Spleen (tissue), 11 donors: ENCODE results near the gene EZH1. TPM values are rescaled to one million over a fixed set of nuclear protein-coding genes. Genes with fewer than 3 reads are reported as not detected.

Experiments used
- DNase-seq: peaks from one replicate; pipeline ENCODE4 v3.0.0-alpha.2; 2020
- H3K27ac ChIP-seq, 8 donors: fragments of 200-600 bp; sonication (generic) in 7 of 8; 1 replicate in 4 of 8; 2 replicates in 4 of 8; pipeline versions ENCODE4 v1.5.0 to v1.8.0; 2016 to 2021; ENCODE audit warnings: inconsistent platforms in 4 of 8, mild to moderate bottlenecking in 4 of 8, moderate library complexity in 1 of 8
- H3K27me3 ChIP-seq, 7 donors: fragments of 200-600 bp; sonication (generic) in 6 of 7; replicated peaks in 1 of 7; 1 replicate in 4 of 7; 2 replicates in 3 of 7; pipeline versions ENCODE4 v1.5.0 to v1.8.0; 2016 to 2021; ENCODE audit warnings: inconsistent platforms in 3 of 7, mild to moderate bottlenecking in 1 of 7
- H3K36me3 ChIP-seq, 6 donors: fragments of 200-600 bp; sonication (generic) in 5 of 6; 1 replicate in 4 of 6; 2 replicates in 2 of 6; pipeline versions ENCODE4 v1.5.0 to v1.8.0; 2016 to 2021; ENCODE audit warnings: inconsistent platforms in 2 of 6
- H3K4me1 ChIP-seq, 6 donors: fragments of 200-600 bp; sonication (generic) in 5 of 6; 1 replicate in 3 of 6; 2 replicates in 3 of 6; pipeline versions ENCODE4 v1.5.0 to v1.8.0; 2016 to 2021; ENCODE audit warnings: inconsistent platforms in 3 of 6
- H3K4me3 ChIP-seq, 8 donors: fragments of 200-600 bp; sonication (generic) in 7 of 8; 1 replicate in 4 of 8; 2 replicates in 4 of 8; pipeline versions ENCODE4 v1.5.0 to v1.8.0; 2016 to 2021; ENCODE audit warnings: inconsistent platforms in 4 of 8, mild to moderate bottlenecking in 4 of 8, moderate library complexity in 2 of 8
- H3K9me3 ChIP-seq, 8 donors: fragments of 200-600 bp; sonication (generic) in 7 of 8; 1 replicate in 4 of 8; 2 replicates in 4 of 8; pipeline versions ENCODE4 v1.5.0 to v1.8.0; 2016 to 2021; ENCODE audit warnings: inconsistent platforms in 4 of 8
- CTCF ChIP-seq, 11 experiments: fragments of 200-600 bp in 7 of 11; fragments of 450-650 bp in 4 of 11; sonication (generic) in 4 of 11; IDR thresholded peaks in 8 of 11; conservative IDR thresholded peaks in 3 of 11; 1 replicate in 7 of 11; 2 replicates in 4 of 11; pipeline versions ENCODE4 v1.4.0 to v1.8.0; 2016 to 2021; ENCODE audit warnings: antibody characterized with exemption in 11 of 11, inconsistent platforms in 4 of 11, mild to moderate bottlenecking in 1 of 11
- POLR2A ChIP-seq, 3 donors: fragments of 450-650 bp; IDR thresholded peaks; one replicate each; pipeline ENCODE4 v1.5.1; 2017; ENCODE audit warnings: antibody characterized with exemption in 3 of 3, mild to moderate bottlenecking in 1 of 3
- POLR2AphosphoS5 ChIP-seq, 3 donors: sonication (generic); formaldehyde crosslinking; IDR thresholded peaks; one replicate each; pipeline ENCODE4 v1.5.1; 2017; ENCODE audit warnings: antibody characterized with exemption in 3 of 3
- WGBS, 5 donors: extraction: QIAGEN DNeasy Blood & Tissue Kit in 3 of 5; methylation state at CpG; one replicate each; pipeline versions ENCODE4 v1.1.5 to v1.1.7; 2013 to 2018; 5-methylcytosine and 5-hydroxymethylcytosine counted together
- intact Hi-C: fragments of 100-400 bp; cut with DNase I; formaldehyde crosslinking; loops from one replicate; pipeline ENCODE4 v1.15.0; 2023; ENCODE audit warnings: low total_unique reads
- polyA plus RNA-seq, 3 donors: library from polyadenylated mRNA; stranded (reverse); fragments of 200-250 nt; gene quantifications; one replicate each; pipeline ENCODE4 v1.2.1, GENCODE V29; 2013
- total RNA-seq, 7 donors: library from RNA; depleted of rRNA in 3 of 7; stranded (reverse); fragments of >200 nt in 3 of 7; fragmentation: NEBNext Ultra II Directional in 4 of 7; extraction: Animal tissue kit (Norgen Biotek cat#: 25700) in 4 of 7; gene quantifications; one replicate each; pipeline versions ENCODE4 v1.1.0 to v1.2.1, GENCODE V29; 2016 to 2021
- donor health status: healthy with polysubstance abuse.
- donor health status: DM: no; HTN: no; CAD: no; lungs with moderate emphysema.
- donor health status: DM: no; HTN: no; CAD: no.
- donor health status: Bipolar disorder and iron deficiency.
- donor health status: healthy.
- donor health status: DM: no; HTN: no; CAD: no.
- donor health status: DM: yes; HTN: yes; CAD: no.

EZH1 gene
- total and polyA plus RNA-seq, 10 donors: 24.1 to 104 (median 68.0) TPM

- no peaks in the 10 kb centered on the region for H3K9me3 ChIP-seq
- no peaks in the 10 kb centered on the region for H3K4me1 ChIP-seq
- no peak overlapping the region for H3K27ac ChIP-seq
- intact Hi-C loops: no loop called here
- H3K36me3 ChIP-seq: peaks cover 0 to 68% (median 12%) of the 10 kb centered on the region in 6 donors
- no peak overlapping the region for H3K4me3 ChIP-seq
- no peak for DNase-seq
- WGBS, 5 donors: 90 to 97% (median 92%) methylated on average over 12 of the region's 12 CpGs
- TF ChIP-seq CTCF (IDR thresholded peaks at IDR 0.05 in 8 of 11, conservative IDR thresholded peaks at IDR 0.05 in 3 of 11): no peak
- TF ChIP-seq POLR2AphosphoS5 (IDR thresholded peaks at IDR 0.05): peak in 1 of 3 donors; percentile 30
- H3K27me3 ChIP-seq: peaks cover 0 to 11% (median 0%) of the 10 kb centered on the region in 7 donors
These were observed 53.8 kb downstream of the EZH1 start for GRCh38 chr17:42691021-42691545.

- H3K4me1 ChIP-seq: no peaks in the 10 kb centered on the region
- H3K27ac ChIP-seq: no peak overlapping the region
- no peaks in the 10 kb centered on the region for H3K9me3 ChIP-seq
- TF ChIP-seq POLR2A (IDR thresholded peaks at IDR 0.05): no peak
- TF ChIP-seq POLR2AphosphoS5 (IDR thresholded peaks at IDR 0.05): no peak
- no peak for TF ChIP-seq CTCF (IDR thresholded peaks at IDR 0.05 in 8 of 11, conservative IDR thresholded peaks at IDR 0.05 in 3 of 11)
- H3K4me3 ChIP-seq: no peak overlapping the region
- no peak for DNase-seq
- peaks cover 0 to 64% (median 9%) of the 10 kb centered on the region in 6 donors for H3K36me3 ChIP-seq
- intact Hi-C loops: no loop called here
- peaks cover 0 to 15% (median 0%) of the 10 kb centered on the region in 7 donors for H3K27me3 ChIP-seq
- 83 to 91% (median 86%) methylated on average over 8 to 10 of the region's 10 CpGs for WGBS, 5 donors
These were observed 54.2 kb downstream of the EZH1 start for GRCh38 chr17:42690596-42690995.

- Histone ChIP-seq H3K4me1 (peaks cover 4 to 15% (median 12%) of the 10 kb centered on the region in 6 donors), H3K36me3 (peaks cover 0 to 45% (median 0%) of the 10 kb centered on the region in 6 donors), H3K4me3 (no peak overlapping the region), H3K27me3 (peaks cover 0 to 35% (median 2%) of the 10 kb centered on the region in 7 donors), H3K9me3 (no peaks in the 10 kb centered on the region), H3K27ac (no peak overlapping the region)
- intact Hi-C loops: no loop called here
- 84 to 90% (median 87%) methylated on average over 27 of the region's 27 CpGs for WGBS, 5 donors
- DNase-seq: no peak
- TF ChIP-seq POLR2AphosphoS5 (IDR thresholded peaks at IDR 0.05) (peak in 1 of 3 donors; percentile 8), CTCF (IDR thresholded peaks at IDR 0.05 in 8 of 11, conservative IDR thresholded peaks at IDR 0.05 in 3 of 11) (no peak)
These were observed 57.0 kb downstream of the EZH1 start for GRCh38 chr17:42687707-42688320.

- Histone ChIP-seq H3K27me3 (peaks cover 0 to 47% (median 6%) of the 10 kb centered on the region in 7 donors), H3K4me3 (no peak overlapping the region), H3K36me3 (peaks cover 0 to 34% (median 0%) of the 10 kb centered on the region in 6 donors), H3K4me1 (peaks cover 13 to 27% (median 24%) of the 10 kb centered on the region in 6 donors), H3K9me3 (no peaks in the 10 kb centered on the region), H3K27ac (no peak overlapping the region)
- DNase-seq: no peak
- intact Hi-C loops: no loop called here
- WGBS, 5 donors: 81 to 88% (median 83%) methylated on average over 32 of the region's 32 CpGs
- TF ChIP-seq POLR2AphosphoS5 (IDR thresholded peaks at IDR 0.05) (peak in 1 of 3 donors; percentile 13), CTCF (IDR thresholded peaks at IDR 0.05 in 8 of 11, conservative IDR thresholded peaks at IDR 0.05 in 3 of 11) (no peak)
These were observed 58.2 kb downstream of the EZH1 start for GRCh38 chr17:42686520-42687128.
